Skin of body (tissue), 2 donors: ENCODE data around the gene SASS6. TPM values are rescaled to one million over a fixed set of nuclear protein-coding genes. Genes with fewer than 3 reads are reported as not detected.

Experiments used
- DNase-seq: peaks from one replicate; lab custom pipeline; 2025; lab: John Stamatoyannopoulos, UW
- total RNA-seq: library from RNA; depleted of rRNA; stranded (reverse); fragments of >200 nt; gene quantifications from one replicate; pipeline ENCODE4 v1.2.3, GENCODE V29; 2014

SASS6 gene
- total RNA-seq, 1 donor from 2014 or later = 3.7 TPM

- no peak for DNase-seq
Observed at GRCh38 chr1:100107696-100108095, 25.0 kb downstream of the SASS6 start.

DNA sequence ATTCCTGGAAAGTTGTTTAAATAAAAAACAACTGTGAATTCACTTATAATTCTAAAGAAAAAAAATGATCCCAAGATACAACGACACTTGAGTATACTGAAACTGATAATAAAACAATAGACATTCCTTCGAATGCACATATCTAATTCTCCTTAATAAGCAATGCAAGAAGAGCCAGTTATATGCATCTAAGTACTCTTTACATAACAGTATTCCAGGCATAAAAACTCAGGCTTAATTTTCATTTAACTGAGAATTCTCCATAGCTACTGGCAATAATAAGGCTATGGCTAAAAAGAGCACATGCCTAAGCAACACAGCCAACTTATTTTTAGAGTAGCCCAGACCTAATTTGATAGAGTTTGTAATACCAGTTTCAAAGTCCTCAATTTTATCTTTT, 31.2 kb downstream of the SASS6 start:
- DNase-seq = no peak

DNA sequence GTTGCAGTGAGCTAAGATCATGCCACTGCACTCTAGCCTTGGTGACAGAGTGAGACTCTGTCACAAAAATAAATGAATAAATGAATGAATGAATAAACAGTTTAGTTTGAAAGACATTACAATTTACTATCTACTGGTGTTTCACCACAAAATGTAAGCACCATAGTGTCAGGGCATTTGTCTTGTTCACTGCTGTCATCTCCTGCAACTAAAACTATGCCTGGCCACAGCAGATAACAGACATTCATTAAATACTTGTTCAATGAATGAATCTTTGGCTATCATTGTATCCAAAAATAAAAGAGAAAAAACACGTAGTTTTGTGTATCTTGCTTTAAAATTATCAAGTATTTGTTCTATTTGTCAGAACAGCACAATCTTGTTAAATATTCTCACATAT, 32.5 kb downstream of the SASS6 start:
- no peak for DNase-seq

DNA sequence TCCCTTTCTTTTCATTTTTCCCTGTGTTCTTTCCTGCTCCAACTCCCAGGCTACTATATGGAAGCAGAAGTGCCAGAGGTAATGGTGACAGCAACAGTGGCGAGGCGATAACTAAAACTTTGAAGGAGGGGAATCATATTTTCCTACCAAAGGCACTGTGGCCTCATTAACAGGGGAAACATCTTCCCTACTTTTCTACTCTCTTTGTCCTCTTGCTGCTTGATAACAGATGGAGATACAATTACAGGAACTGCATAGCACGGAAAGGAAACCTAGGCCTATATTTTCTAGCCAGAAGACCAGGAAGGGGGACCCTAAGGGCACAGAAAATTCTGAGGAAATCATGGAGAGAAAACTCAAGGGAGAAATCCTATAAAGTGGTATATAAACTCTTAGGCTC, 42.3 kb downstream of the SASS6 start:
- no peak for DNase-seq

DNA sequence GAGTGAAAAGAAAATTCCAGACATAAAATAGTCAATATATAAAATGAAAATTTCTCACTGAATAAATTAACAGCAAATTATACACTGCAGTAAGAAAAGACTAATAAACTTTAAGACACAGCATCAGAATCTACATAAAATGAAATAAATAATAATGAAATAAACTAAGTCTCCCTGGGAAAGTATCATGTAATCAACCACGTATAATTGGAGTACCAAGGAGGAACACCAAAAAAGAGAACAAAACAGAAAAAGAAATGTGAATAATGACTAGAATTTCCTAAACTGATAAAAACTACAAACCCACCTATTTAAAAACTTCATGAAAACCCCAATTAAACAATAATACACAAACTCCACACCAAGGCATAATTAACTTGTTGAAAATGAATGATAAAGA, 43.6 kb downstream of the SASS6 start:
- no peak for DNase-seq

DNA sequence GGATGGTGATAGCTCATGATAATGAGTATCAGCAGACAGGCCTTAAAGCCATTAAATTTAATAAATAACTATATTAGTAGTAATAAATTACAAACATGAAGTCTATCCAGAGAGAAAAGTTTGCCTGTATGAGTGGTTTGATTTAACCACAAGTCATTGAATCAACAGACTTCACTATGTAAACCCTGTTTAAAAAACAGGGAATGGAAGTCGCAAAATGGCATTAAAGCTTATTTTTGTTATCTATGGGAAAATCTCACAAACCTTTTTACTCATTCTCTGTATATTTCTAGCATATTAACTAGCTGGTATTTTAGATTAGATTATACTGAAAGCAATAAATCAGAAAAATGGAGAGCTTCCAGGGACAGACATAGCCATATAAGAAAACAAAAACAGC, 45.3 kb downstream of the SASS6 start:
- DNase-seq = no peak

- no peak for DNase-seq
Observed at GRCh38 chr1:100080331-100080730, 52.4 kb downstream of the SASS6 start.

- DNase-seq = no peak
Observed at GRCh38 chr1:100077531-100077930, 55.2 kb downstream of the SASS6 start.

- no peak for DNase-seq
Observed at GRCh38 chr1:100076744-100077143, 56.0 kb downstream of the SASS6 start.

DNA sequence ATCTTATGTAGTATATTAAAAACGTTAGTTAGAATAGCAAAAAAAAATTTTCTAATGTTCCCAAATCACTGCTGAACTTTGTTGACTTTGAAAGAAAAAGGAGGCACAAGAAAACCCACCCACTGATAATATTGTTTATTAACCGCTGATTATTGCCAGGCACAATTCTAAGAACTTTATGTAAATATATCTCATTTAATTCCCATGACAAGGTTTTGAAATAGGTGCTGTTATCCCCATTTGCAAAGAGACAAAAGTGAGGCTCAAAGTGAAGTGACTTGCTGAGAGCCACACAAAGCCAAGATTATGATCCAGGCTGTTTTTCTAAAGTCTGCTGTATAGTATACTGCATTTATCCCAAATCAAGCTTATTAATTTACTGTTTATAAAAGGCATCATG, 56.4 kb downstream of the SASS6 start:
- no peak for DNase-seq

- no peak for DNase-seq
Observed at GRCh38 chr1:100075773-100076172, 57.0 kb downstream of the SASS6 start.

DNA sequence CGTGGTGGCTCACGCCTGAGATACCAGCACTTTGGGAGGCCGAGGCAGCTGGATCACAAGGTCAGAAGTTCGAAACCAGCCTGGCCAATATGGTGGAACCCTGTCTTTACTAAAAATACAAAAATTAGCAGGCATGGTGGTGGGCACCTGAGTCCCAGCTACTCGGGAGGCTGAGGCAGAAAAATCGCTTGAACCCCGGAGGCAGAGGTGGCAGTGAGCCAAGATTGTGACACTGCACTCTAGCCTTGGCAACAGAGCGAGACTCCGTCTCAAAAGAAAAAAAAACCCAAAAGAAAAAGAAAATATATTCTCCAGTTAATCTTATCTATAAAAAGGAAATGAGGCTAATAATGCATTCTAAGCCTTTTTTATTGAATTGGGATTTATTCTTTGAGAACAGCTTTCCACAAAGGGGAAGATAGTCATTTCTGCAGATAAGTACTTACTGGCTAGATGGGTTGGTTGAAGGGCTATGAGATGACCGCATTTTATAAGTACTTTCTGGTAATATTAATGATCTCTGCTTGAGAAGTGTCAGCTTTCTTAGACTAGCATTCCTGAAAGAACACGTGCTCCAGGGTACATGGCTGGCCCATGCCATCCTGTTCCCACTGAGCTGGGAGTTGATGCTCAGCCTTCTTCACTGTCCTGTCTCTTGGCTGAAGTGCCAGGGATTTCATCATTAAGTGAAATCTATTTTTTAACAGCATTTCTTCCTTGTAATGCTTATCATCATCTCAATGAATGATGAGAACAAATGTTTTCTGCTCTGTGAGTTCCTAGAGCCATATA, 57.9 kb downstream of the SASS6 start:
- no peak for DNase-seq

DNA sequence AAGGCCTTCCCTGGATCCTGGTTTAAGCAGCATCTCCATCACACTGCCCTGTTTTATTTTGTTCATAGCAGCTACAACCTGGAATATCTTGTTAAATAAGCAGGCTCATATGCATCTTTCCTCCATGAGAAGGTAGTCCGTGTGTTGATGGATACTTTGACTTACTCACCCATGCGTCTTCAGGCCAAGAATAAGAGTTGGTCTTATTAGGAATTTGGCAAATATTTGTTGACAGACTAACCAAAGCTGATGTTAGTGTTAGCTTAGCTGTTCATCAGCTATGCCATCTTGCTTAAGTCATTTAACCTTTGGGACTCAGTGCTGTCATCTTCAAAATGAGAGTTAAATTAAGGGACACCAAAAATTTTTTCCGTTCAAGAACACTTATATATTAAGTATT, 59.2 kb downstream of the SASS6 start:
- DNase-seq = no peak

- no peak for DNase-seq
Observed at GRCh38 chr1:100070201-100070939, 62.4 kb downstream of the SASS6 start.

GRCh38 chr1:100065969-100066227, 66.8 kb downstream of the SASS6 start:
- no peak for DNase-seq

DNA sequence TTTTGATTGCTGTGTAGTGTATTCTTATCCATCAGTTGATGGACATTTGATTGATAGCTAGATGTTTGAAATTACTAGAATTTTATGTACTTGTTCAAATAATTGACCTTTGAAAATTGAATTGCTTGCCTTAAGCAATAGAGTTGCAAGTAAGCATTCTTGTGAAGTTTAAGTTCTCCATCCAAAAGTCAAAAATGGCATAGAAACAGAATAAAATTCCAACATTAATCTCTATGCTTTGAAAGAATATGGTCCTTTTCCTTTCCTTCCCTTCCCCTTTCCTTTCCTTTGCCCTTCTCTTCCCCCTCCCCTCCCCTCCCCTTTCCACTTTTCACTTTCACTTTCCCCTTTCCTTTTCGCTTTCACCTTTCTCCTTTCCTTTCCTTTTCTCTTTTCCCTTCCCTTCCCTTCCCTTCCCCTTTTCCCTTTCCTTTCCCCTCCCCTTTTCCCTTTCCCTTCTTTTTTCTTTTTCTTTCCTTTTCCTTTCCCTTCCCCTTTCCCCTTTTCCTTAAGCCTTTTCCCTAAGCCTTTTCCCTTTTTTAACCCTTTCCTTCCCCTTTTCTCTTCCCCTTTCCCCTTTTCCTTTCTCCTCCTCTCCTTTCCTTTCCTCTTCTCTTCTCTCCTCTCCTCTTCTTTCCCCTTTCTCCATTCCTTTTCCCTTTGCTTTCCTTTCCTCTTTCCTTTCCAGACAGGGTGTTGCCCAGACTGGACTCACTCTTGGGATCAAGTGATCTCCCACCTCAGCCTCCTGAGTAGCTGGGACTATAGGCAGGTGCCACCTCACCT, 67.4 kb downstream of the SASS6 start:
- no peak for DNase-seq

DNA sequence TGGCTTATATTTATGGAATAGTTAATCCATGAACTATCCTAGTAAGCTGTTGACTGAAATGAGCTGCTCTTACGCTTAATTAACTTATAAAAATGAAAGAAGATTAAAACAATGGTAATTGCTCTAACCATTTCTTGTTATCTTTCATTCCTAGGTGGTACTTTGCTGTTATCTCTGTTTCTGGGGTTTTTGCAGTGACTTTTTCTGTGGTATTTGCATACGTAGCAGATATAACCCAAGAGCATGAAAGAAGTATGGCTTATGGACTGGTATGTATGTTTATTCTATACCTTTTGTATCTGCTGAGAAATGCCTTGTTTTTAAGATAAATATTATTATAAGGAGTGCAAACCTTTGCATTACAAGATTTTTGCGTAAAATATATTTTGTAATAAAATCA, 71.0 kb downstream of the SASS6 start:
- no peak for DNase-seq

DNA sequence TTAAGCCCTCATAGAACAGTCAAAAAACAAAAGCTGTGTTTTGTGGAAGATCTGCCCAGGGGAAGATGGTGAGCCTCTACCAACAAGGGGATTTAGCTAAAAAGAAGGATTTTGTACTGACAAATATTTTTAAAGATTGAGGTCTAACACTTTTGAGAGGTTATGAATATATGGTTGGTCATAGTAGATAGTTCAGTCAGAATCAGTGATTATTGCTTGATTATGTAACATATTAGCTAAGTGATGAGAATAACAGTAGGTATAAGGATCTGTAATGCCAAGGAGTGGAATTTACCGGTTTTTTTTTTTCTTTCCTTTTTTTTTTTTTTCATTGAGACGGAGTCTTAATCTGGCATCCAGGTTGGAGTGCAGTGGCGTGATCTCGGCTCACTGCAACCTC, 79.0 kb downstream of the SASS6 start:
- no peak for DNase-seq

DNA sequence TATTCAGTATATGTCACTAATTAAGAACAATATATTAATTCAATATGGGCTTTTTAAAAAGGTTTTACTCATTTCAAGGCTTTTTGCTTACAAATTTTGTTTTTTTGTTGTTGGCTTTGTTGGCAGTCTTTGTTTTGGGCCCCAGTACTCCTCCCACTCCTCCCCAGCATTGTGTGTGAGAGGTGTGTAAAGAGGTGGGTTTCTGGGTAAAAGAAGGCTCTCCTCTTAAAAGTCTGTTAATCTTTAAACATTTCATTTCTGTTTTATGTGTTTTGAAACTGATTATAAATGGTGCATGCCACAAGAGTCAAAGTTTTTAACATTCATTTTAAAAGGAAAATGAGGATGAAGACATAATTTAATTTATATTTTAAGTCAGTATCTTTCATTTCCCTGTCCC, 79.6 kb downstream of the SASS6 start:
- no peak for DNase-seq

- no peak for DNase-seq
Observed at GRCh38 chr1:100051893-100052292, 80.8 kb downstream of the SASS6 start.

GRCh38 chr1:100051401-100051800, 81.3 kb downstream of the SASS6 start:
- no peak for DNase-seq

DNA sequence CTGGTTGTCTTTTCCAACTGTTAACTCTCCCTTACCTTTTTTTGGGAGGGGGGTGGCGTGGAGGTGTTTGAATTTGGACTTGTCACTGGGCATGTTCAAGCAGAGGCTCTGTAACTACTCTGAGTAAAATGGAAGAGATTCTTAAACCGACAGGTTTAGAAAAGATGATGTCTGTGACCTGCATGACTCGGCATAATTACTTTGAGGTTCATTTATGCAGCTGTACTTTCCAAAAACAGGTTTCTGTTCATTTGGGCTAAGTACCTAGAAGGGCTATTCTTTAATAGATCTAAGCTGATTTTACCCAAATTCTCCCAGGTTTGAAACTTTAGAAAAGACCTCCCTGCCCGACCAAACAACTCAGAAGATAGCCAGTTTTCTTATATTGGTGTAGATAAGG, 82.6 kb downstream of the SASS6 start:
- no peak for DNase-seq
